ACHN (cell line): Measurements from ENCODE around the gene CXorf49.
"Not testable (repeated sequence)": the region's sequence is repeated elsewhere in the genome, so short reads cannot be mapped to it uniquely, and the experiment has no call there.

Experiments
- DNase-seq: peaks from one replicate; pipeline ENCODE4 v3.0.0-alpha.2; 2015
- in situ Hi-C: cut with HindIII; loops from 2 replicates; pipeline ENCODE4 v1.10.0; 2017; ENCODE audit warnings: low sequenced_read_pairs, low pct_ligation_motif_present, low pct_unique_long_range_greater_than_20kb

Gene CXorf49

GRCh38 chrX:71677195-71677594, 40.9 kb downstream of the CXorf49 start:
- in situ Hi-C loops = not testable (repeated sequence)

GRCh38 chrX:71676068-71676795, 41.9 kb downstream of the CXorf49 start:
- DNase-seq, in situ Hi-C loops: not testable (repeated sequence)

More at GRCh38 chrX:71677195-71677594, 40.9 kb downstream of the CXorf49 start:
- DNase-seq = not testable (repeated sequence)

- in situ Hi-C loops, DNase-seq: not testable (repeated sequence)
Measured at GRCh38 chrX:71675636-71676035, 42.4 kb downstream of the CXorf49 start.

- no peak for DNase-seq
- in situ Hi-C loops = no loop called here
Measured at GRCh38 chrX:71671938-71672337, 46.1 kb downstream of the CXorf49 start.

GRCh38 chrX:71671043-71671780, 46.9 kb downstream of the CXorf49 start:
- in situ Hi-C loops = no loop called here
- no peak for DNase-seq

- in situ Hi-C loops = not testable (repeated sequence)
- peak; percentile 12 for DNase-seq
Measured at GRCh38 chrX:71669947-71670346, 48.1 kb downstream of the CXorf49 start.

- in situ Hi-C loops = no loop called here
- no peak for DNase-seq
Measured at GRCh38 chrX:71669492-71669891, 48.6 kb downstream of the CXorf49 start.

GRCh38 chrX:71668248-71668595, 49.9 kb downstream of the CXorf49 start:
- in situ Hi-C loops = no loop called here
- DNase-seq = no peak

GRCh38 chrX:71667328-71668247, 50.5 kb downstream of the CXorf49 start, which contains the start of gene LOC101059915:
Gene LOC101059915, plus strand, starts transcription at chrX:71667546.
- in situ Hi-C loops = no loop called here
- DNase-seq = no peak

- in situ Hi-C loops = no loop called here
- no peak for DNase-seq
Measured at GRCh38 chrX:71666240-71667223, 51.6 kb downstream of the CXorf49 start.

- in situ Hi-C loops = no loop called here
Measured at GRCh38 chrX:71665747-71666146, 52.3 kb downstream of the CXorf49 start.

GRCh38 chrX:71664889-71665491, 53.1 kb downstream of the CXorf49 start:
- no peak for DNase-seq
- in situ Hi-C loops = no loop called here

More at GRCh38 chrX:71665747-71666146, 52.3 kb downstream of the CXorf49 start:
- DNase-seq = no peak
